ENCODE data around the gene PLEKHN1.

GRCh38 chr1:1020000-1020404, 53.7 kb downstream of the PLEKHN1 start, which contains the start of gene AGRN:
- TF ChIP-seq POLR2A (IDR thresholded peaks at IDR 0.05) (no peak), CTCF (IDR thresholded peaks at IDR 0.05) (no peak)
